ENCODE data around the gene SPOCK1. TPM values are rescaled to one million over a fixed set of nuclear protein-coding genes. Genes with fewer than 3 reads are reported as not detected.

SPOCK1 gene
- total RNA-seq, 1 experiment from 2014 or later, result 9.8 TPM

GRCh38 chr5:137273511-137273910, 225.6 kb downstream of the SPOCK1 start:
- Histone ChIP-seq H3K9me3 (ENCODE audit: low read length) (no peaks in the 10 kb centered on the region), H3K27ac (ENCODE audit: low read length) (no peak overlapping the region), H3K4me2 (ENCODE audit: low read length) (no peak overlapping the region), H2AFZ (ENCODE audit: low read length) (no peak overlapping the region), H3K4me1 (ENCODE audit: insufficient read depth, low read length) (peaks cover 9% of the 10 kb centered on the region), H3K9ac (ENCODE audit: low read length) (no peak overlapping the region), H3K36me3 (ENCODE audit: low read depth, low read length) (no peaks in the 10 kb centered on the region), H3F3A (ENCODE audit: low read length, unreplicated experiment) (no peaks in the 10 kb centered on the region), H3K9me2 (replicated peaks; ENCODE audit: low read length) (no peaks in the 10 kb centered on the region), H3K4me3 (ENCODE audit: low read length) (no peak overlapping the region), H4K20me1 (ENCODE audit: low read length) (no peaks in the 10 kb centered on the region), H3K27me3 (ENCODE audit: low read length) (no peaks in the 10 kb centered on the region), H3K79me2 (ENCODE audit: low read length) (no peaks in the 10 kb centered on the region)
- no peak for ATAC-seq
- ChIA-PET CTCF (no interaction called here), POLR2A (ENCODE audit: unreplicated experiment) (no interaction called here)
- DNase-seq, result peak; percentile 29
- BruUV-seq (replicated peaks), result no TSS peak
- intact Hi-C loops (cut with micrococcal nuclease), result no loop called here
- TF ChIP-seq EZH2phosphoT487 (IDR thresholded peaks at IDR 0.05; ENCODE audit: borderline replicate concordance, low read length) (no peak), EZH2 (IDR thresholded peaks at IDR 0.05; ENCODE audit: low read length, unreplicated experiment) (no peak), CTCF (conservative IDR thresholded peaks at IDR 0.05; ENCODE audit: low read depth, low read length) (no peak)

GRCh38 chr5:137272831-137273230, 226.3 kb downstream of the SPOCK1 start:
- no peak overlapping the region for H3K4me2 ChIP-seq (ENCODE audit: low read length)
- no peaks in the 10 kb centered on the region for H3K79me2 ChIP-seq (ENCODE audit: low read length)
- no peak for DNase-seq
- ChIA-PET CTCF (no interaction called here), POLR2A (ENCODE audit: unreplicated experiment) (no interaction called here)
- TF ChIP-seq EZH2phosphoT487 (IDR thresholded peaks at IDR 0.05; ENCODE audit: borderline replicate concordance, low read length) (no peak), CTCF (conservative IDR thresholded peaks at IDR 0.05; ENCODE audit: low read depth, low read length) (no peak), EZH2 (IDR thresholded peaks at IDR 0.05; ENCODE audit: low read length, unreplicated experiment) (no peak)
- ATAC-seq, result no peak
- H4K20me1 ChIP-seq (ENCODE audit: low read length), result no peaks in the 10 kb centered on the region
- no peak overlapping the region for H2AFZ ChIP-seq (ENCODE audit: low read length)
- H3F3A ChIP-seq (ENCODE audit: low read length, unreplicated experiment), result no peaks in the 10 kb centered on the region
- no TSS peak for BruUV-seq (replicated peaks)
- no peak overlapping the region for H3K27ac ChIP-seq (ENCODE audit: low read length)
- no peaks in the 10 kb centered on the region for H3K36me3 ChIP-seq (ENCODE audit: low read depth, low read length)
- H3K4me3 ChIP-seq (ENCODE audit: low read length), result no peak overlapping the region
- no peaks in the 10 kb centered on the region for H3K9me2 ChIP-seq (replicated peaks; ENCODE audit: low read length)
- peaks cover 9% of the 10 kb centered on the region for H3K4me1 ChIP-seq (ENCODE audit: insufficient read depth, low read length)
- intact Hi-C loops (cut with micrococcal nuclease), result no loop called here
- H3K27me3 ChIP-seq (ENCODE audit: low read length), result no peaks in the 10 kb centered on the region
- H3K9me3 ChIP-seq (ENCODE audit: low read length), result no peaks in the 10 kb centered on the region
- no peak overlapping the region for H3K9ac ChIP-seq (ENCODE audit: low read length)

GRCh38 chr5:137269946-137270345, 229.2 kb downstream of the SPOCK1 start:
- H3K9me3 ChIP-seq (ENCODE audit: low read length), result no peaks in the 10 kb centered on the region
- BruUV-seq (replicated peaks), result no TSS peak
- H3K36me3 ChIP-seq (ENCODE audit: low read depth, low read length), result no peaks in the 10 kb centered on the region
- no peak for TF ChIP-seq CTCF (conservative IDR thresholded peaks at IDR 0.05; ENCODE audit: low read depth, low read length)
- no peak for TF ChIP-seq EZH2phosphoT487 (IDR thresholded peaks at IDR 0.05; ENCODE audit: borderline replicate concordance, low read length)
- no peak for TF ChIP-seq EZH2 (IDR thresholded peaks at IDR 0.05; ENCODE audit: low read length, unreplicated experiment)
- H3K79me2 ChIP-seq (ENCODE audit: low read length), result no peaks in the 10 kb centered on the region
- H3K9ac ChIP-seq (ENCODE audit: low read length), result no peak overlapping the region
- ChIA-PET POLR2A (ENCODE audit: unreplicated experiment) (no interaction called here), CTCF (no interaction called here)
- intact Hi-C loops (cut with micrococcal nuclease), result no loop called here
- H3K27ac ChIP-seq (ENCODE audit: low read length), result no peak overlapping the region
- no peak overlapping the region for H3K4me3 ChIP-seq (ENCODE audit: low read length)
- peaks cover 3% of the 10 kb centered on the region for H3F3A ChIP-seq (ENCODE audit: low read length, unreplicated experiment)
- no peak overlapping the region for H3K4me2 ChIP-seq (ENCODE audit: low read length)
- no peaks in the 10 kb centered on the region for H4K20me1 ChIP-seq (ENCODE audit: low read length)
- H2AFZ ChIP-seq (ENCODE audit: low read length), result no peak overlapping the region
- no peaks in the 10 kb centered on the region for H3K9me2 ChIP-seq (replicated peaks; ENCODE audit: low read length)
- no peak for DNase-seq
- H3K27me3 ChIP-seq (ENCODE audit: low read length), result no peaks in the 10 kb centered on the region
- ATAC-seq, result no peak
- H3K4me1 ChIP-seq (ENCODE audit: insufficient read depth, low read length), result peaks cover 17% of the 10 kb centered on the region
